ENCODE data around the gene GCFC2.
A peak's percentile ranks its signal among the peaks of the same experiment; 100 is the strongest.

GCFC2 gene

DNA sequence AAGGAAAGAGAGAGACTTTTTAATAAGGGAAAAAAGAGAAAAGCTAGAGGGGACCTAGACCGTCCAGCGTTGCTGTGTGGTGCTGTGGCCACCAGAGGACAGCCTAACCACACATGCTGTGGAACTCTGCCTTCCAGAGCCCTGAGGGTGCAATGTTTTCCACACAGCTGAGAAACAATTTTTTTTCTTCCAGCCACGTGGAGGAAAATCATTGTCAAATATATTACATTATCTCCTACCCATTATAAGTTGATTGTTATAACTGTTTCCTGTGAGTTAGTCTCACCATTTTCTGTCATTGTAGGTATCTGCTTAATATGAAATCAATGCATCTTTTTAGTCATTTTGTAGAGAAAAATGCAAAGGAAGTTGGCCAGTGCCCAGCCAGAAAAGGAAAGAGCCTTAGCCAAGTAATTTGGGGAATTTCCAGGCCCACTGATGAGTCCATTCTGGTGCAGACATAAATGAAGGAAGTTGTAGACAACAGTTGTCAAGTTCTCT is 70.0 kb downstream of the GCFC2 start:
- no peak for TF ChIP-seq EZH2phosphoT487 (IDR thresholded peaks at IDR 0.05; ENCODE audit: low read depth)
- TF ChIP-seq, protein P1, sequence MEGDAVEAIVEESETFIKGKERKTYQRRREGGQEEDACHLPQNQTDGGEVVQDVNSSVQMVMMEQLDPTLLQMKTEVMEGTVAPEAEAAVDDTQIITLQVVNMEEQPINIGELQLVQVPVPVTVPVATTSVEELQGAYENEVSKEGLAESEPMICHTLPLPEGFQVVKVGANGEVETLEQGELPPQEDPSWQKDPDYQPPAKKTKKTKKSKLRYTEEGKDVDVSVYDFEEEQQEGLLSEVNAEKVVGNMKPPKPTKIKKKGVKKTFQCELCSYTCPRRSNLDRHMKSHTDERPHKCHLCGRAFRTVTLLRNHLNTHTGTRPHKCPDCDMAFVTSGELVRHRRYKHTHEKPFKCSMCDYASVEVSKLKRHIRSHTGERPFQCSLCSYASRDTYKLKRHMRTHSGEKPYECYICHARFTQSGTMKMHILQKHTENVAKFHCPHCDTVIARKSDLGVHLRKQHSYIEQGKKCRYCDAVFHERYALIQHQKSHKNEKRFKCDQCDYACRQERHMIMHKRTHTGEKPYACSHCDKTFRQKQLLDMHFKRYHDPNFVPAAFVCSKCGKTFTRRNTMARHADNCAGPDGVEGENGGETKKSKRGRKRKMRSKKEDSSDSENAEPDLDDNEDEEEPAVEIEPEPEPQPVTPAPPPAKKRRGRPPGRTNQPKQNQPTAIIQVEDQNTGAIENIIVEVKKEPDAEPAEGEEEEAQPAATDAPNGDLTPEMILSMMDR (IDR thresholded peaks at IDR 0.05; ENCODE audit: low read depth, low read length), result peak; percentile 92
- Histone ChIP-seq H2AFZ (ENCODE audit: low read depth, low read length) (peak overlapping the region; percentile 11; the same call in 1 of the 2 replicates), H3K4me3 (ENCODE audit: low read length) (peak overlapping the region; percentile 44), H3K27ac (ENCODE audit: low read length) (no peak overlapping the region), H3K4me2 (ENCODE audit: low read length) (peak overlapping the region; percentile 50), H3K36me3 (replicated peaks; ENCODE audit: low read depth, low read length) (no peaks in the 10 kb centered on the region), H3K79me2 (ENCODE audit: low read length) (no peaks in the 10 kb centered on the region), H4K20me1 (ENCODE audit: insufficient read depth, low read length) (no peaks in the 10 kb centered on the region), H3K4me1 (ENCODE audit: low read length) (0 out of 2 replicates have a peak, but pooled peaks cover 3% of the 10 kb centered on the region), H3K9me3 (ENCODE audit: insufficient read depth, low read length) (no peaks in the 10 kb centered on the region), H3K27me3 (ENCODE audit: low read depth, low read length) (peaks cover 23% of the 10 kb centered on the region), H3K9ac (ENCODE audit: low read length) (no peak overlapping the region)

DNA sequence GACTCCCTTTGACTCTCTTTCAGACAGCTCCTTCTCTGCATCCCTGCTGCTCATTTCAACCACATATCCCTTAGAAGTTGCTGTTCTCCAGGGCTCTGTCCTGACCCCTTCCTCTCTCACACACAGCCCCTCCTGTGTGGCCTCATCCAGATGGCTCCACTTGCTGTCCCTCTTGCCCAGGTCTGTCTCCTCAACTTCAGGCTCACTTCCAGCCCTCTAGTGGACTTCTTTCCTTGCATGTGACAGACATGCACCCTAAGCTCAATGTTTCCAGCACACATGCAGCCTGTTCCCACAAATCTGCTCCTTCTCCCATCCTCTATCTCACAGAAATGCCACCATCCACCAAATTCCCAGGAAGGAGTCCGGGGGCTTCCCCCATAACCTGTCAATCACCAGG is 73.1 kb downstream of the GCFC2 start:
- Histone ChIP-seq H3K36me3 (replicated peaks; ENCODE audit: low read depth, low read length) (no peaks in the 10 kb centered on the region), H3K79me2 (ENCODE audit: low read length) (no peaks in the 10 kb centered on the region), H3K4me2 (ENCODE audit: low read length) (no peak overlapping the region), H3K4me3 (ENCODE audit: low read length) (no peak overlapping the region), H3K4me1 (ENCODE audit: low read length) (0 out of 2 replicates have a peak, but pooled peaks cover 3% of the 10 kb centered on the region), H2AFZ (ENCODE audit: low read depth, low read length) (no peak overlapping the region), H3K27me3 (ENCODE audit: low read depth, low read length) (peaks cover 23% of the 10 kb centered on the region), H3K9me3 (ENCODE audit: insufficient read depth, low read length) (no peaks in the 10 kb centered on the region), H3K9ac (ENCODE audit: low read length) (no peak overlapping the region), H3K27ac (ENCODE audit: low read length) (no peak overlapping the region), H4K20me1 (ENCODE audit: insufficient read depth, low read length) (no peaks in the 10 kb centered on the region)
- TF ChIP-seq, protein P1 (IDR thresholded peaks at IDR 0.05; ENCODE audit: low read depth, low read length), result no peak
- TF ChIP-seq EZH2phosphoT487 (IDR thresholded peaks at IDR 0.05; ENCODE audit: low read depth), result no peak

DNA sequence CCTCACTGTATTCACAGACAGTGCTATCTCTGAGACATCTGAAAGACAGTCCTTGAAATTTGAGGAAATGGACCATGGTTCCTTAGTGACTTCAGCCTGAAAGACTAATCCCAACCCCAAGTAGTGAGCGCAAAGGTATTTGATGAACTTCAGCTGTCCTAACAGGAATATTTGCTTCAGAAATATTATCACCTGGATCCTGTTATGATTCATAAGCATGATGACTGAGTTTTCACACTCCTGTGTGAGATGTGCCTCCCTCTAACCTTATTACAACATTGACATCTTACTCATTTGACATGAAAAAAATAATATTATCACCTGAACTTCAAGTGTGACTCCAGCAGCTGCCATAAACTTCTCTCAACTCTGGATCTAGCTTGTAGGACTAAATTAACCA is 75.8 kb downstream of the GCFC2 start:
- H3K9ac ChIP-seq (ENCODE audit: low read length), result no peak overlapping the region
- TF ChIP-seq EZH2phosphoT487 (IDR thresholded peaks at IDR 0.05; ENCODE audit: low read depth), result no peak
- TF ChIP-seq, protein P1 (IDR thresholded peaks at IDR 0.05; ENCODE audit: low read depth, low read length), result no peak
- H3K27ac ChIP-seq (ENCODE audit: low read length), result no peak overlapping the region
- H3K27me3 ChIP-seq (ENCODE audit: low read depth, low read length), result peaks cover 23% of the 10 kb centered on the region
- H3K4me2 ChIP-seq (ENCODE audit: low read length), result no peak overlapping the region
- H3K79me2 ChIP-seq (ENCODE audit: low read length), result no peaks in the 10 kb centered on the region
- no peaks in the 10 kb centered on the region for H3K36me3 ChIP-seq (replicated peaks; ENCODE audit: low read depth, low read length)
- H2AFZ ChIP-seq (ENCODE audit: low read depth, low read length), result no peak overlapping the region
- no peak overlapping the region for H3K4me3 ChIP-seq (ENCODE audit: low read length)
- H4K20me1 ChIP-seq (ENCODE audit: insufficient read depth, low read length), result no peaks in the 10 kb centered on the region
- H3K9me3 ChIP-seq (ENCODE audit: insufficient read depth, low read length), result no peaks in the 10 kb centered on the region
- no peaks in the 10 kb centered on the region for H3K4me1 ChIP-seq (ENCODE audit: low read length)

DNA sequence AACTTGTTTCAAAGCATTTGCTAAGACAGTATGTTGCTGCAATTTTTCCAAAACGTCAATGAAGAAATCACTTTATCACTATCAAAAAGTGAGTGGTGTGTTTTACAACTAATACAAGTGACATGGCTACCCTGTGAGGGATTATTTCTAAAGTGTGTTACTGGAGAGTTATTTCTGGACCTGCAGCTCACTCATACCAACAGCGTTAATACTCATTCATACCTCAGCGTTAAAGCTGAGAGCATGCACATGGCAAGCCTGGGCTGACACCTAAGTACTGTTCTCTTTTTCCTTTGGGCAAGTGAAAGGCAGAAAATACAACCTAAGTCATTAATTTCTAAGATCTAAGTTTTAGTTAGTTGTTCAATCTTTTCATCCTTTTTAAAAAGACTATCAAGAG is 77.1 kb downstream of the GCFC2 start:
- Histone ChIP-seq H3K27me3 (ENCODE audit: low read depth, low read length) (peaks cover 15% of the 10 kb centered on the region), H3K79me2 (ENCODE audit: low read length) (no peaks in the 10 kb centered on the region)

More for the DNA sequence above, 77.1 kb downstream of the GCFC2 start:
- Histone ChIP-seq H3K9ac (ENCODE audit: low read length) (no peak overlapping the region), H3K27ac (ENCODE audit: low read length) (no peak overlapping the region), H3K4me2 (ENCODE audit: low read length) (no peak overlapping the region), H3K4me1 (ENCODE audit: low read length) (no peaks in the 10 kb centered on the region), H2AFZ (ENCODE audit: low read depth, low read length) (no peak overlapping the region), H3K36me3 (replicated peaks; ENCODE audit: low read depth, low read length) (no peaks in the 10 kb centered on the region), H3K9me3 (ENCODE audit: insufficient read depth, low read length) (no peaks in the 10 kb centered on the region), H4K20me1 (ENCODE audit: insufficient read depth, low read length) (no peaks in the 10 kb centered on the region), H3K4me3 (ENCODE audit: low read length) (no peak overlapping the region)
- TF ChIP-seq, protein P1 (IDR thresholded peaks at IDR 0.05; ENCODE audit: low read depth, low read length), result no peak
- no peak for TF ChIP-seq EZH2phosphoT487 (IDR thresholded peaks at IDR 0.05; ENCODE audit: low read depth)

All from OCI-LY3 (cell line).